Fibroblast of the aortic adventitia (primary cell): Measurements from ENCODE around the gene LMO2. TPM values are rescaled to one million over a fixed set of nuclear protein-coding genes. Genes with fewer than 3 reads are reported as not detected.

Experiments used
- DNase-seq: peaks from one replicate; pipeline ENCODE4 v3.0.0-alpha.2; 2010; ENCODE audit warnings: low read depth
- H3K4me3 ChIP-seq: 2 replicates; pipeline ENCODE4 v1.5.1; 2011; ENCODE audit warnings: low read depth, mild to moderate bottlenecking, control low read depth, low read length, moderate library complexity
- CTCF ChIP-seq: IDR thresholded peaks from 2 replicates; pipeline ENCODE4 v1.5.1; 2011; ENCODE audit warnings: mild to moderate bottlenecking, low read length, control low read depth, inconsistent platforms; ENCODE audit not compliant: insufficient read depth
- total RNA-seq: library from RNA; depleted of rRNA; stranded (reverse); fragments of >200 nt; gene quantifications from 2 replicates; pipeline ENCODE4 v1.2.3, GENCODE V29; 2012; ENCODE audit warnings: low replicate concordance

Gene LMO2
- total RNA-seq: 5.6 and 21.8 TPM in 2 replicates

- no peak within 1 kb of the TSS for H3K4me3 ChIP-seq
- no peak for DNase-seq
- no peak for TF ChIP-seq CTCF
These were observed at the start of gene LMO2 for GRCh38 chr11:33891714-33892327. Gene LMO2 (minus strand): TSS chr11:33892076. CDS start chr11:33869716, 22,360 bp downstream.

GRCh38 chr11:33940538-33940815 lies 48.6 kb upstream of the LMO2 start:
- DNase-seq: no peak
- no peak overlapping the region for H3K4me3 ChIP-seq
- no peak for TF ChIP-seq CTCF

- H3K4me3 ChIP-seq: no peak overlapping the region
- peak; percentile 86 for DNase-seq
- TF ChIP-seq CTCF: no peak
These were observed 45.1 kb upstream of the LMO2 start for GRCh38 chr11:33936725-33937604.

- no peak for DNase-seq
- no peak overlapping the region for H3K4me3 ChIP-seq
- no peak for TF ChIP-seq CTCF
These were observed 43.9 kb upstream of the LMO2 start for GRCh38 chr11:33935461-33936456.

- no peak for DNase-seq
- TF ChIP-seq CTCF: no peak
- H3K4me3 ChIP-seq: no peak overlapping the region
These were observed 43.1 kb upstream of the LMO2 start for GRCh38 chr11:33935005-33935404.

GRCh38 chr11:33934450-33934849 lies 42.6 kb upstream of the LMO2 start:
- no peak for DNase-seq
- no peak overlapping the region for H3K4me3 ChIP-seq
- TF ChIP-seq CTCF: no peak
